NCI-H2081 (cell line): ENCODE measurements around the gene TIMELESS.
"Not testable (repeated sequence)": the region's sequence is repeated elsewhere in the genome, so short reads cannot be mapped to it uniquely, and the experiment has no call there.

Experiments
- DNase-seq, 2 experiments: peaks; one replicate each; lab custom pipeline; 2025; lab: John Stamatoyannopoulos, UW

The TIMELESS gene

DNA sequence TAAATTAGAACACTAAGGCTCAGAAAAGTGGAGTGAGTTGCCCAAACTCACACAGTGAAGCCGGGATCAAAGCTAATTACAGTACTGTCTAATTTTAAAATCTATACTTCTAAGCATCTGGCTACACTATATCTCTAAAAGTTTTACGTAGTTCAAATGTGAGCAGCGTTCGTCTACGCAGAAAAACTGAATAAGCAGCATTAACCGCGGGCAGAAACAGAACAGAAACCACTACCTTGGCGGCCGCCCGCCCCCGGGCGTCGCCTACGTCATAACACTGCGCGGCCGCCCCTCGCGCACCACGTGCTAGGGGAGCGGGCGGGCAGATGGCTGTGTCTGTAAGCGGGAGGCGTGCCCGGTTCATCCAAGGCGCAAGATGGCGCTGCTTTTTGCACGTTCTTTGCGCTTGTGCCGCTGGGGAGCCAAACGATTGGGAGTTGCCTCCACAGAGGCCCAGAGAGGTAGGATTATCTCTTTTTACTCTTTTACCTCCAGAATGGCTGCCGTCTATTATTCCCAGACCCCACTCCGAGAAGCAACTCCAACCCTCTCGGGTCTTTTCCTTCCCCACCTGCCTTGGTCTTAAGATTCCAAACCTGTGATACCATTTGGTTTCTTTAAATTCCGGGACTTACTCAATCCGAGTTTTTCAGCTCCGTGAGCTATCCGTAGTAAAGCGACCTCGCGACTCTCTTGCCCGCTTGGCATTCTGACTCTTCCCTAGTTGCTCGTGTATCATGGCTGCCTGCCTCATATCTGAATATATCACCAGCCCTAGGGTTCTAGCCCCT is 19.2 kb upstream of the TIMELESS start, which contains the start of gene SPRYD4:
Gene SPRYD4 (plus strand): TSS at position 363 of the 791 bp plus-strand sequence. CDS start 14 bp downstream, at position 377.
- DNase-seq = peak; percentile 91 to 94

DNA sequence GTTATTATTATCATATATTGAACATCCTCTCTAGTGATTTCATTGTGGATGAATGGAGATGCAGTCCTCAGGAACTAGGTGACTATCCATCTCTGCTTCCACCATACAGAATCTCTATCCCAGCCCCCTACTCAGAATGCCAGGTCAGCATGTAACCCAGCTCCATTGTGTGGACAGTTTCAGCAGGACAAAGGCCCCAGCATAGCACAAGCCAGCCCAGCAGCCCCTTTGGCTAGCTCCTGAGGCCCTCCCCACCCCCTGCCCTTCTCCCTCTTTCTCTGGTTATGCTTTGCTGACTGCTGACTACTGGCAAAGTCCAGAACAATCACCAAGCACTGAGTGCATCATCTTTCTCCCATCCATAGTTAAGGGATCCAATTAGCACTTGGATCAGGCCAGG is 13.3 kb upstream of the TIMELESS start:
- DNase-seq = no peak

DNA sequence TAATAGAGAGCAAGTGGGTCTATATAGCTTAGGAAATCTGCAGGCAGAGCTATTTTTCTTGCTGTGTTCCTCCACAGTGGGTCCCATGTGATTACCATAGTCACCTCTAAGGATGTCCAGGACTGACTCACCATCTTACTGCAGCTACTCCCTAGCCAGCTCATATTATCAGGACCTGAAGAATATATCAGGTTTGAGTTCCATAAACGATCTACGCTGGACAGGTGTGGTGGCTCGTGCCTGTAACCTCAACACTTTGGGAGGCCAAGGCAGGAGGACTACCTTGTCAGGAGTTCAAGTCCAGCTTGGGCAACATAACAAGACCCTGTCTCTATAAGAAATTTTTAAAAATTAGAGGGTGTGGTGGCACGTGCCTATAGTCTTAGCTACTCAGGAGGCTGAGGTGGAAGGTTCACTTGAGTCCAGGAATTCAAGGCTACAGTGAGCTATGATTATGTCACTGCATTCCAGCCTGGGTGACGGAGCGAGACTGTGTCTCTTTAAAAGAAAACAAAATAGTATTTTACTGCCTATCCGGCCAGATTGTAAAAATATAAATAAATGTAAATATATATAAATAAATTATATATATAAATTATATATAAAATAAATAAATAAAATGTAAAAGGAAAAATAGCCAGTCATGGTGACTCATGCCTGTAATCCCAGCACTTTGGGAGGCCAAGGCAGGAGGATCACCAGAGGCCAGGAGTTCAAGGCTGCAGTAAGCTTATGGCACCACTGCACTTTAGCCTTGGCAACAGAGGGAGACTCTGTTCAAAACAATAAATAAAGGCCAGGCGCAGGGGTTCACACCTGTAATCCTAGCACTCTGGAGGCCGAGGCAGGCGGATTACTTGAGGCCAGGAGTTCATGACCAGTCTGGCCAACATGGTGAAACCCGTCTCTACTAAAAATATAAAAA is 12.3 kb upstream of the TIMELESS start:
- no peak for DNase-seq

DNA sequence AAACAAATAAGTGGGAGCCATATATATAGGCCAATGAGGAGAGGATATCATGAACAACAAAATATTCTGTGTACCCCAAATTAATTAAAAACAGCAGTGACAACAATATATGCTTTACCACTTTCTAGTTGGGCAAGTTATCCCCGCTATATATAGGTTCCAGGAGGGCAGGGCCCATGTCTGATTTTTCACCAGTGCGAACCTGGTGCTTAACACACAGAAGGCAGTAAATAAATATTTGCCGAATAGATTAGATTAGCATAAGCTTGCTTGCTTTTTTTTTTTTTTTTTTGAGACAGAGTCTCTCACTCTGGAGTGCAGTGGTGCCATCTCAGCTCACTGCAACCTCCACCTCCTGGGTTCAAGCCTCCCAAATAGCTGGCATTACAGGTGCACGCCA is 8.6 kb upstream of the TIMELESS start:
- DNase-seq = no peak

DNA sequence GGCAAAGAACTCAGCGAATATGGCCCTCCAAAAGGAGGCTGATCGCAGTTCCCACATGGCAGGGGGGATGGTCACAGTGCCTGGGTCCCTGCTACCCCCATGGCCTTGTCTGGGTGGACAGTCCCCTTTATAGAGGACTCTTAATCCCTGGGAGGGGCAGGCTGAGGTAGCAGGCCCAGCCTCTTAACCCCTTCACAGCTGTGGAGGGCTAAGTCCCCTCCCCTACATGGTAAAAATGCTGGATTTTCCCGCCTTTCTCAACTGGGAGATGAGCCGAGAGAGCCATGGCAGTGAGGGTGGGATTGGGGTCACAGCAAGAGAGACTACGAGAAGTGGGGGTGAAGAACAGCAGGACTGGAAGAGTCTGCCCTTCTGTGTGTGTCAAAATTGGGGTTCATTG is 5.3 kb upstream of the TIMELESS start, which contains the start of gene MIP:
Gene MIP (minus strand): TSS at position 101 of the 400 bp plus-strand sequence. CDS start 44 bp downstream, at position 57.
- DNase-seq = no peak

DNA sequence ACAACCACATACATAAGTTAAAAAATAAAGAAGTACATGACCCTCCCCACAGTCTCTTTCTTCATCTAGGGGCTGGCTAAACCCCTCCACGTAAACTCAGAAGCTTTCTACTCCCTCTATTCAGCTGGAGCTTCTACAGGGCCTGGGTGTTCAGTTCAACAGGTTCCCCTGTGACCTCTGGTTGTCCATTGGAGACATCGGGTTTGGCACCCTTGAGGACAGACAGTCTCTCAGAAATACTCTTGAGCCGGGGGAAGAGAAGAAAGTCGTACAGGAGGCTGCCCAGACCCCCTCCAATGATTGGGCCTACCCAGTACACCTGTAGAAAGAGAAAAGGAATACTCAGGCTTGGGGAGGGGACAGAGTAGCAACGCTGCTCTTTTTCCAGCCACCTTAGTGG is 1.9 kb upstream of the TIMELESS start:
- no peak for DNase-seq

DNA sequence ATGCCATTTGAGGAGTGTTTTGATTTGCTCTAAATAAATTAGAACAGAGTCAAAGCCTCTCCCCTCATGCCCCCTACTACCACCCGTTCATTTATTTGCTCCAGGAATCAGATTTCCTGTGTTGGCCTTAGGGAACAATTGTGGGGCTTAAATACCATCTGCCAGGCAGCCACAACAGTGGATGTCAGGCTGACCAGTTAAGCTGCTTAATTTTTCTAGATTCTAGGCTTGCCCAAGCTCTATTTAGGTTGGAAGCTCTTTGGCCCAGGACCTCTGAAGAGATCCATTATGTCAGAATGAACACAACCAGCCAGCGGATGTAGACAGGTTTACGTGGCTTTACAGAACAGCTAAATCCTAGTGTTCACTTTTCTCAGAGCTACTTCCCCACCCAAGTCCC is 1.0 kb upstream of the TIMELESS start:
- peak; percentile 26 to 44 for DNase-seq

DNA sequence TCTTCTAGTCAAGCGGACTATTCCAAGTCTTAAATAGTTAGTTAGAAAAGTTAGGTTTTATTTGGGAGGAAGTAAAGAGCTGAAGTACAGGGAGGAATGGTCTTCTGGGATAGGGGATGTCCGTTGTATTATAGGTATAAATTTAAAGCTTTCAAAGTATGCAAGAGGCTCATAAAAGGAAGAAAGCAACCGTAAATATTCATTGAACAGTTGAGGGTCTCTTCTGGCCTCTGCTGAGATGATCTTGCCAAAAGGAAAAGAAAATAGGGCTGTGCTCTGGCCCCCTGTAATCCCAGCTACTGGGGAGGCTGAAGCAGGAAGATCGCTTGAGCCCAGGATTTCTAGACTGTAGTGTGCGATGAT is 377 bp upstream of the TIMELESS start:
- no peak for DNase-seq

DNA sequence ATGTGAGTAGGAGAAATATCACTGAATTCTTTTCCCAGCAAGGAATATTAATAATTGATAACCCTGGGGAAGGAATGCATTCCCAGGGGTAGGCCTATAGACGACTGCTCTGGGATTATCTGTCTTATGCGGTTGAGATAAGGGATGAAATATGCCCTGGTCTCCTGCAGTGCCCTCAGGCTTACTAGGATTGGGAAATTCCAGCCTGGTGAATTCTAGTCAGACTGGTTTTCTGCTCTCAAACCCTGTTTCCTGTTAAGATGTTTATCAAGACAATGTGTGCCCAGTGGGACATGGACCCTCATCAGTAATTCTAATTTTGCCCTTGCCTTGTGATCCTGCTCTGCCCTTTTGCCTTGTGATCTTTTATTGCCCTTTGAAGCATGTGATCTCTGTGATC is 6.0 kb downstream of the TIMELESS start:
- DNase-seq = not testable (repeated sequence)

DNA sequence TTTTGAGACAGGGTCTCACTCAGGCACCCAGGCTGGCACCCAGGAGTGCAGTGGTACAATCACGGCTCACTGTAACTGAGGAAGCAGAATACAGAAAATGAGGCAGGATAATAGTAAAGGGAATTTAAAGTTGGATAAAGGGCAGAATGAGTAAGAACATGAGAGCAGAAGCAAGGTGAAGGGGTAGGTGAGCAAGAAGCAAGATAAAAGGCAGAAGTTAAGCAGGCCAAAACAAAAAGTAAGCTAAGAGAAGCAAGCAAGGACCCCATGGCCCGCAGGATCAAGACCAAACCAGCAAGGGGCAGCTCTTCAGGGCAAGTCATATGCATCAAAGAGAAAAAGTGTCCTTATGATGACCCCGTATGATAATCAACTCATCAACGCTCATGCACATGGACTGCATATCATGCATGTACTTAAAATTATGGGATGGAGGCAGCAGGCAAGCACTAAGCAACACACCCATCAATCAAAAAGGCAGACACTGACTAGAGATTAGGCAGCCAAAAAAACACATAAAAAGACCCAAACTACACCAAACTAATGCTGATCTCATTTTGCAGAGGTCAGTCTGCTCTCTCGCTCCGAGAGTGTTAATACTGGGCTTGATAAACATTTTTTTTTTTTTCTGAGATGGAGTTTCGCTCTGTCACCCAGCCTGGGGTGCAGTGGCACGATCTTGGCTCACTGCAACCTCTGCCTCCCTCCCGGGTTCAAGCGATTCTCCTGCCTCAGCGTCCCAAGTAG is 11.6 kb downstream of the TIMELESS start:
- no peak for DNase-seq

DNA sequence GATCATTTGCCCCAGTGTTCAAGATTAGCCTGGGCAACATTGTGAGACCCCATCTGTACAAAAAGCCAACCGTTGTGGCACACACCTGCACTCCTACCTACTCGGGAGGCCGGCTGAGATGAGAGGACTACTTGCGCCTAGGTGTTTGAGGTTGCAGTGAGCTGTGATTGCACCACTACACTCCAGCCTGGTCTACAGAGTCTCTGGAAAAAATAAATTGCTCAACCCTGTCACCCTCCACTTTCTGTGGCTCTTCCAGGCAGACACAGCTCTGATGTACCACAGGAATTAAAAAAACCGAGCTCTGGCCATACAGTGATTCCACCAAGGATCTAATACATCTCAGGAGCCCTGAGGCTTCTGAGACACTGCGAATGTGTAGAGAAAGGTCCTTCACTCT is 14.4 kb downstream of the TIMELESS start:
- no peak for DNase-seq

DNA sequence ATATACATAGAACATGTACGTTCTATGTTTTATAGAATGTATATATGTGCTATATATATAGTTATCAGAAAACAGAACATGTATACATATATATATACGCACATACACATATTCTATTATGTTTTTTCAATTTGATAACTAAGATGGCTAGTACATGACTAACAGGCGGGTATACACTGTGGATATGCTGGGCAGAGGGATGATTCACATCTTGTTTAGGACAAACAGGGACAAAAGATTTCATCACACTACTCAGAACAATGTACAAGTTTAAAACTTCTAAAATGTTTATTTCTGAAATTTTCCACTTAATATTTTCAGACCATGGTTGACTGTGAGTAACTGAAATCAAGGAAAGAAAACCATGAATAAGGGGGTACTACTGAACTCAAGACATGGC is 17.4 kb downstream of the TIMELESS start:
- DNase-seq = no peak

DNA sequence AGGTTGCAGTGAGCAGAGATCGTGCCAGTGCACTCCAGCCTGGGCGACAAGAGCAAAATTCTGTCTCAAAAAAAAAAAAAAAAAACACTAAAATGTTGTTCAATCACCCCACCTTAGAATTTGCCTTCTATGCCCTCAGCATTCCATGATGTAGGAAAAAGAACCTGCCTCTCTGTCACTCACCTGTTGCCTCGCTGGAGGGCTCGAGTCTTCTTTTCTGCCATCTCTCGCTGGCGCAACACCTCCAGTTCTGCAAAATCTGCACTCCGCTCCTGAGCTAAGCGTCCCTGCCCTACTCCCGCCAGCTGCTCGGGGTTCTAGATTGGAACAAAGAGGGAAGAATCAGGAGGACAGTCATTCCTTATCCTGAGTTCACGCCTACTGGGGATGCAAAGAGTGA is 17.9 kb downstream of the TIMELESS start:
- DNase-seq = no peak

DNA sequence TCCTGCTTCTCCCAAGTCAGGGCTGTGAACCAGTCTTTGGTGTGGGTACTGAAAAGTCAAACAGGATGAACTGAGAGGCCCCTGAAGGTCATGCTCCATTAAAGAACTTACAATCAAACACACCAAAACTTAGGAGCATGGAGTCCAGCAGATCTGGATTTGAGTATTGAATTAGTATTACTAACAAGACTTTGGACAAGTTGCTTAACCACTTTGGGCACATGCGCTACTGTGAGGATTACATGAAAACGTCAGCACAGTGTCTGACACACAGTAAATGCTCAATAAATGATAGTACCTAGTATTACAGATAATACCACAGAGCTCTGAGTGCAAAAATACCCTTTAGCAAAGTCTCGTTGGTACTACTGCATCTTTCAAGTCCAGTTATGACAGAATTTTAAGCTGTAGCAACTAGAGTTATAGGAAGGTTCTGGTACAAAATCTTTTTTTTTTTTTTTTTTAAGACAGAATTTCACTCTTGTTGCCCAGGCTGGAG is 23.2 kb downstream of the TIMELESS start:
- no peak for DNase-seq

DNA sequence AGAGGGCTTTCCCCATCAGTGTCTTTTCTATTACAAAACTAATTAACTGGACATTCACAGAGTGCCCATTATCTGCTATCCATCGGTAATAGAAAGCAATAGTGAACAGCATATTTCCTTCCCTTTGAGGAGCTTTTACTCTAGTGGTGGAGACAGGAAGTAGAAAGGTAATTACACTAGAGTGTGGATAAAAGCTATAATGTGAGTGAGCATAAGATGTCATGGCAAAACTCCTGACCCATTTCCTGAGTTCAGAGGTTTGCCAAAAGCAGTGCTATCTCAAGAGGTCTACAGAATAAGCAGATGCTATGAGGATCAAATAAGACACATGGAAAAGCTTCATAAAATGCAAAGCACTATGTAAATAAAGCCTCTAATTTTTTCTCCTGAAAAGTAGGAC is 24.0 kb downstream of the TIMELESS start:
- DNase-seq = peak in 1 of 2 experiments; percentile 10

DNA sequence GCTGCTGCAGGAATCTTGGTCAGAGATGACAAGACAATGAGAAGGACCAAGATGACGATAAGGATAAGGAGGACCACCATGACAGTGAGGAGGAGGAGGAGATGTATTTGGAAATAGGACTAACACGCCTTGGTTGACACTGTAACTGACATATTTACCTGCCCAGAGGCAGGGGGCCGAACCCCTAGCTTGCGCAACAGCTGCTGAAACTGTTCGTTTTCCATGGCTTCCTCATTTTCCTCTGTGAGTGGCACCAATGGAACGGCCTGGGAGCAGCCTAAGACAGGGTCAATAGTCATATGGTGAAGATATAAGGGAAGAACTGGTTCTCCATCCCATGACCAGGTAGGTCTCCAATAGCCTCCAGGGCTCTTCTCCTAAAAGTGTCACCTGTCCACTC is 28.8 kb downstream of the TIMELESS start:
- no peak for DNase-seq

DNA sequence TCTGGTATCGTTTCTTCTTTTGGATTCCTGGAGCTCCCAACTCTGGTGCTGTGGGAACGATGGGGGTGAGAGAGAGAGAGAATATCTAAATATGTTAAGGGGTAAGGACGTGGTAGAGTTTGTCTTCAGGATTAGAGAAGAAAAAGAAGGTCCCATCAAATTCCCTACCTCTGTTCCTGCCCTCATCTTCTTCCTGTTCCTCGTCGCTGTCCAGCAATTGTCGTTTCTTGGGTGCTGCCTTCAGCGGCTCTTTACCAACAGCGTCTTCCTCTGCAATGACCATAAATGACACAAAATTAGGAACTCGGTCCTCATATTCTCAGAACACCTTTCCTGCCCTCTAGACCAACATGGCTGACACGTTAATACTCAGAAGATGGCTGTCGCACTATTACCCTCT is 31.5 kb downstream of the TIMELESS start:
- no peak for DNase-seq

DNA sequence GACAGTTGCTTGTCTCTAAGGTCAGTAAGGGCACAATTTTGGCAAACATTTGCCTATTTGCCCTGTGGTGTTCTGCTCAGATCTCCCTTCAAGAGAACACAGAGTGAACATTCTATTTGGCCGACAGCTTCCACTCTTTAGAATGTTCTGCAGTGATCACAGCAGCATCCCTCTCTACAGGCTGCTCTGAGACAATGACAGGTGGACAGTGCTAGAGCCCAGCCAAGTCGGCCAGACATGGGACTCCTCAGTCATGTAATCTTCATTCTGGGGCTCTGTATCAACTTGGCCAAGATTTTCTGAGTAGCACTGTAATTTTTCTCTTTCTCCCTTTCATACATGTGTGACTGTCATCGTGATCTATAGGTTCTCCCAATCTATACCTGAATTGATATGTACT is 34.8 kb downstream of the TIMELESS start:
- no peak for DNase-seq

DNA sequence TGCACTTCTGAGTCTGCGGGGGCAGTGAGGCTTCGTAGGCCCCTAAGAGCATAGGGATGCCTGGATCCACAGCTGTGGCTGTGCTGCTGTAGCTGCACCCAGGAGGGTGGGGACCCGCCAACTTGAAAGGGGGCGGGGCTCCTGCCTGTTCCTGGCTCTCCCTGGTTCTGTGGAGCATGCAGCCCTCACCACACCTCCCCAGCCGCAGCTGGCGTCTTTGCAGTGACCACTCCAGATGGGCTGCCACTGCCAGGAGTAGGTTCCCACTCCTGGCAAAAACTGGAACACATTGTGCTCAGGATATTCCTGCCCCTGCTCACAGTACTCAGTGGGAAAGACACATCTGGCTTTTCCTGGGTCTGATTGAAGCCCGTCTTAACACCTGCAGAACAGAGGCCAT is 35.8 kb downstream of the TIMELESS start:
- no peak for DNase-seq

DNA sequence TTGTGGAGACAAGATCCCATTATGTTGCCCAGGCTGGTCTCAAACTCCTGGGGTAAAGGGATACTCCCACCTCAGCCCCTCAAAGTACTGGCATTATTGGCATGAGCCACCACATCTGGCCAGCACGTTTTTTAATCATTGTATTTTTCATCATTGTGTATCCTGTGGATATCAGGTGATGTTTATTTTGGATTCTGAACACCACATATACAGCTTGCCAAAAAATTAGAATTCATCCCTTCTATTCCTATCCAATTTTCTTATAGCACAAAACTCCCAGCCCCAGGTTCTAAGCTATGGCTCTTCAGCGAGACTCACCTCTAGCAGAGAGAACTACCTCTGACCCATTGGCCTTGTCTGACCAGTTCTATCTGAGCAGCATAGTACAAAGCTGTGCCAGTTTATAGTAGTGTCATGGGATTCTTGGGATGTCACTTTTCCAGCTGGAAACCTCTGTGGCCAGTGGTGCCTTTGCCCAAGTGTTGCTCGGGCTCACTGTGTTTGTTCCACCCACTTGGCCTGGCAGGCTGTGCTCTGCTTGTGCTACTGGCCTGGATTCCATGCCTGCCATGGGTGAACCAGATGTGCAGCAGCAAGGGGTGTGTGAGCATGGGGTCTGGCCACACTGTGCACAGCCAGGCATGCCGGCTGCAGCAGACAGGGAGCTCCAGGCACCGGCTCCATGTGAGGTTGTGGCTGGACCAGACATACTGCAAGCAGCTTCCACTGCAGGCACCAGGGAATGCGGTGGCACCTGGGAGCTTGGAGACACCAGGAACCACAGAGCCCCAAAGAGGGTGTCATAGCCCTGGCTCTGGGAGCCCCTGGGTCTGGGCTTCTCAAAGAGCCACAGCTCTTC is 37.2 kb downstream of the TIMELESS start:
- DNase-seq = no peak

DNA sequence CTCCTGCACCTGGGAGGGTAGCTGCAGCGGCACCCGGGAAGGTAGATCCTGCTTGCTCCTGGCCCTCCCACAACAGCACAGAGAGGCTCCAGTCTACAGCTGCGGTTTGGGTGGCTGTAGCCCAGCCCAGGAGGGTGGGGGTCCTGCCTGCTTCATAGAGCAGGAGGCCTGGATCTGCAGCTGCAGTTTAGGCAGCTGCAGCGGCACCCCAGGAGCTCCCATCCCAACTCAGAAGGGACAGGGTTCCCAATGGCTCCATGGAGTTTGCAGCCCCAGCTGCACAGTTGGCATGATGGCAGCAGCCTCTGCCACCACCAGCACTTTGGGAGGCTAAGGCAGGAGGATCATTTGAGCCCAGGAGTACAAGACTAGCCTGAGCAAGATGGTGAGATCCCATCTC is 38.5 kb downstream of the TIMELESS start:
- DNase-seq = no peak
